GM19043 (cell line): ENCODE data around the gene LINGO1.

Experiments used
- ATAC-seq: cut with Tn5 transposase; IDR thresholded peaks from one replicate; pipeline ENCODE4 v1.9.1; 2021; ENCODE audit warnings: low read depth; ENCODE audit not compliant: unreplicated experiment

LINGO1 gene

GRCh38 chr15:77632534-77633133 lies at the start of gene LINGO1:
LINGO1 (minus strand) TSS chr15:77632912; CDS start chr15:77632315, 597 bp downstream.
- no peak for ATAC-seq

DNA sequence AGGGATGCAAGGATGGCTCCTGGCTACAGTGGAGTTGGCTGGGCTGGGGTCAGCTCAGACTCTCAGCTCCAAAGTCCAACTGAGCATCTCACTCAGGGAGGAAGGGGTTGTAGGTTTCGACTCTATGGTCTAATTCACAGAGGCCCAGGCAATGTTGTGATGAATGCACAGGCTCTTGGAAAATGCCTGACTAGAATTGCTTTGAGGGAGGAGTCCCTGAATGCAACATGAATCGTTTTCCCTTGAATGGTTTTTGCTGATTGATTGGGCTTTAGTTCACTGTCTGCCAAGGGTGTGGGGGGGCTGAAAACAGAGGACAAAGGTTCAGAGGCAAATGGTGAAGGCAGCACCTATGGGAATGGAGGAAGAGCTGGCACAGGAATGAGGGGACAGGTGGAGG lies 48.6 kb upstream of the LINGO1 start:
- no peak for ATAC-seq

DNA sequence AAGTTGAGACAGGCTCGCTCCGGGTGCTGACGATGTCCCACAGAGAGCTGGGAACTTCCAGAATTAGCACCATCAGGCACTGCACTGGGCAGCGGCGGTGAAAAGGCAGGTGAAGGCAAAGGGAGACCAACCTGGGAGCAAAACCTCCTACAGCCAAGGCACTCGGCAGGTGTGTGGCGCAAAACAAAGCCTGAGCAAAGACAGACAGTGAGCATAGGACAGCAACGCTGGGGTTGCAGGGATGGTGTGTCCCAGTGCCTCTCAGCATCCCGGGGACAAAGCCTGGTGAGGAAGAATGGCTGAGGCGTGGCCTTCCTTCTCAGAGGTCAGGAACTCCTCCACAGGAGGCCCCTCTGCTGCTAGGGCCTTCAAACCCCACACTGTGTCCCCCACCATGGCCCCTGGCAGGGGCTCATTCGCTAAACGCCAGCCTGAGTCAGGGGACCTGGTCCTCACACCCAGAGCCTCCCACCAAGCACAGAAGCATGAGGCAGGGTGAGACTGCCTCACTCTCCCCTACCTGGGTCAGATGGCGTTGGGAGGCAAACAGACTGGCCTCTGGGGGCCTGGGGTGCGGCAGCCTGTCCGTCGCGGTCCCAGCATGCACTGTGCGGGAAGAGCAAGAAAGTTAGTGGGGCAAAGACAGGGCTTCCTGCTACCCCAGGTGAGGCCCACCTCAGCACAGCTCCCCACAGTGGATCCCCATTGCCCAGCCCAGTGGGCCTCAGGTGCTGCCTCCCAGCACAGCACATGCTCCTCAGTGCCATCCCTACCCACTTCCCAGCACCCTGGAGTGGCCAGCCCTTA lies 44.1 kb upstream of the LINGO1 start:
- no peak for ATAC-seq

- ATAC-seq, result no peak
These were observed 43.2 kb upstream of the LINGO1 start for GRCh38 chr15:77675806-77676415.

DNA sequence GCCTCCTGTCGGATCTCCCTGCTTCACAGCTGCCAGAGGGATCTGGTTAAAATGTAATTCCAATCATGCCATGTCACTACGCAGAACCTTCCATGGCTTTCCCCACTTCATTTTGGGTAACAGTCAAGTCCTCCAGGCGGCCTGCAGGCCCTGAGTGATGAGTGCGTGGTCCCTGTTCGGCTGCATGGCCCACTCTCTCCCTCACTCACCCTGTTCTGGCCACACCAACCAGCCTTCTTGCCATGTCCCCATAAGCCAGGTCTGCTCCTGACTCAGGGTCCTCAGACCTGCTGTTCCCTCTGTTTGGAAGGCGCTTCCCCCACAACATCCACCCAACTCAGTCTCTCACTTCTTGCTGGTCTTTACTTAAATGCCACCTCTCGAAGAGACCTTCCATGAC lies 41.6 kb upstream of the LINGO1 start:
- ATAC-seq, result no peak

DNA sequence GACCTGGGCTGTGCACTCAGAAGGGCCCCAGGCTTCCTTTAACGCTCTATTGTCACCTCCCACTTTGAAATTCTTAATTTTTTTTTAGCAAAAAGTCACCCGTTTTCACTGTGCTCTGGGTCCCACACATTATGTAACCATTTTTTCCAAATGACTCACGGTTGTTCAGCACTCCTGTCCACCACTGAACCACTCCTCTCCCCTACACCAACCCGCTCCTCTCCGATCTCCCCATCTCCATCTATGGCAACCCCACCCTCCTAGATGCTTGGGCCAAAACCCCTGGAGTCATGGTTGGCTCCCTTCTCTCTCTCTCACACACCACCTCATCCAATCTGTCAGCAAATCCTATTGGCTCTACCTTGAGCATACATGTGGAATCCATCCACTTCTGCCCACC lies 41.2 kb upstream of the LINGO1 start:
- ATAC-seq, result no peak

- ATAC-seq, result no peak
These were observed 39.4 kb upstream of the LINGO1 start for GRCh38 chr15:77672135-77672534.

DNA sequence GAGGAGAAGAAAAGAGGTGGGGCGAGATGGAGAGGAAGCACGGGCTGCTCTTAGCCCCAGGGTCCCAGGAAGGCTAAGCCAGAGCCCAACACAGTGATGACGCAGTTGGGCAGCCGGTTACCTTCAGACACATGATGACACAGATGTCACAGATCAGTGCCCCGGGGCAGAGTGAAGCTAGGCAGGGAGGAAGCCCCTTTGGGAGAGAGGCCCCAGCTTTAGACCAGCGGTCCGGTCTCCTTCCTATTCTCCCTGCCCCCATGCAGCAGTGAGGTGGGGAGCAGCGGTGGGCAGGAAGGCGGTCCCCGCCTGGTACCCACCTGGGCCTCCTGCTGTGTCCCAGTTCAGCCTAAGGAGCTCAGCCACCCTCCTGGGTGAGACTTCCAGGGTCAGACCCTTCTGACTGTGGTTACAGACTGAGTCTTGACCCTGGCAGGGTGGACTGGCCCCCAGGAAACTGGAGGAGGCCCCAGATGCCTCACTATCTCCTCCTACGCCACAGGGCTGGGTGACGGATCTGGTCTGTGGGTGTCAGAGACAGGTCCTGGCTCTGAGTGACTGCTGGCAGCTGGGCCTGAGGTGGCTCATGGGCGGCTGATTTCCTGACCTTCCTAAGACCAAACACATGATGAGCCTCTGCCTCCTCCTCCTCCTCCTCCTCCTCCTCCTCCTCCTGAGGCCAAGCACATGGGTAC lies 38.8 kb upstream of the LINGO1 start:
- no peak for ATAC-seq

DNA sequence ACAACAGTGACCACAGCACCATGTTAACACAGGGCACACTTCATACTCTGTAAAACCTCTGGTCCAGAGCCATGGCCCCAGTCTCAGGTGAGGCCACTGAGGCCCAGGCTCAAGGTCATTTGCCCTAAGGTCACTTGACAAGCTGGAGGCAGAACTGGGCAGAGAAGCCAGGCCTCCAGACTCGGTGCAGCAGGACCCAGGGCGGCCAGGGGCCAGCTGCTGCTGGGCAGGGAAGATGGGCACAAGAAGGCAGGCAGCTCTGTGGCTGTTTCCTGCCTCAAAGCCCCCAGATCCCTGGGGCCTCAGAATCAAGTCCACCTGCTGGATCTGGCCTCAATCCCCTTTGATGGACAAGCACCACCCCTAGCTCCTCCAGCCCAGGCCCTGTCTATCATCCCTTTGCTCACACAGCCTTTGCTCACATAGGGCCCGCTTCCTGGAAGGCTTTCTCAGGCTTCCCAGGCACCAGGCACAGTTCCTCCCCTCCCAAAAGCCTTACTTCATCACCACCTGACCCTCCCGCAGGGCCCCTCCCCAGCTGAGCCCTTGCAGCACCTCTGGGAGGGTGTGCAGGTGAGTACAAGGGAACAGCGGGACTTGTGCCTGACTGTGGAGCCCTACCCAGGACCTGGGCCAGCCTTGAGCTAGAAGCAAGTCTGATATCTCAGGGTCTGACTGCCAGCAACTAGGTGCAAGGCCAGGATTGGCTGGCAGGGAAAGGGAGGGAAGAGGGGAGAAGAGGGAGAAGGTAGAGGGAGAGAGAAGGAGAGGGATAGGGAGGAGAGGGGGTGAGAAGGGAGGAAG lies 38.0 kb upstream of the LINGO1 start:
- ATAC-seq, result no peak

GRCh38 chr15:77669896-77670295 lies 37.2 kb upstream of the LINGO1 start:
- ATAC-seq, result no peak

- ATAC-seq, result no peak
These were observed 34.9 kb upstream of the LINGO1 start for GRCh38 chr15:77667338-77668234.

GRCh38 chr15:77666296-77666660 lies 33.6 kb upstream of the LINGO1 start:
- ATAC-seq, result no peak

DNA sequence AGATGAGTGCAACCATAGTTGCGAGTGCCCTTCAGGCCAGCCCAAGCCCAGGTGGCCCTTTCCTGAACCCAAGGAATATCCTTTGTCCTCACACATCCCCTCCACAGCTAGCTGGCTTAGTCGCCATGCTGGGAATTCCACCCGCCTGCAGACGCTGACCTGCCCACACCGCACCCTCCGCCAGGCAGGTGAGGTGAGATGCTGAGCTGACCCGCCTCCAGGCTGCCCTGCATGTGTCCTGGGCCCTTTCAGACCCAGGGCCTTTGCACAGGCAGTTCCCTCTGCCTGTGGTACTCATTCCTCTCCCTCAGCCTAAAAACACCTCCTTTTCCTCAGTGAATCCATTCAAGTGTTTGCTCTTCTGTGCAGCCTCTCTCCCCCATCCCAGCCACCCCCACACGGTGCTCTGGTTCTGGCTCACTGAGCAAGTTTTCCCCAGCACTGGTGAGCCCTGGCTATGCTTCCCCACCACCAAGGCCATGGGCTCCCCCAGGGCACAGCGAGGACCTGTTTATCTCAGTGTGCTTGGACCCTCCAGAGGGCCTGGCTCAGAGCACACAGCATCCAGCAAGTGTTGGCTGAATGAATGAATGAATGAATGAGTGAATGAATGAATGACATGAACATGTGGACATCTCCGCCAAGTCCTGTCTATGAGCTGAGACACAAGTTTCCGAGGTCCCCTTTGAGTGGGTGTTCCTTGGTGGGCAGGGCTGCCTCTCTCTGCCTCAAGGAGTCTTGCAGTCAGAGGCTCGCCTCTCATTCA lies 33.0 kb upstream of the LINGO1 start:
- no peak for ATAC-seq

- ATAC-seq, result no peak
These were observed 31.7 kb upstream of the LINGO1 start for GRCh38 chr15:77664428-77664827.

GRCh38 chr15:77663256-77663655 lies 30.5 kb upstream of the LINGO1 start:
- ATAC-seq, result no peak

GRCh38 chr15:77659350-77660321 lies 26.9 kb upstream of the LINGO1 start:
- no peak for ATAC-seq

DNA sequence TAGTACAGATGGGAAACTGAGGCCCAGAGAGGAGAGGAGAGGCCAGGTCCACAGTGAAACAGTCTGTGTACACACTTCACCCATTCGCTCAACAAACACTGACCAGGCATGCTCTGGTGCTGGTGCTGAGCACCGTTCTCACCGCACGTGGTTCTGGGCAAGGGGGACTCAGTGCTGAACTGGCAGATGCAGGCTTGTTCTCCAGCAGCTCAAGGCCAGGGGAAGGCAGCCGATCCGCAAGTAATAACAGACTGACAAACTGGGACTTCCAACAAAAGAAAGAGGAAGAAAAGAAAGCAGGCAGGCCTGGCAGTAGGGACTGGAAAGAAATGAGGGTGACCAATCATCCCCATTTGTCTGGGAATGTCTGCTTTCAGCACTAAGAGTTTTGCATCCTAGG lies 25.6 kb upstream of the LINGO1 start:
- ATAC-seq, result no peak
